ENCODE measurements around the gene CHSY3. TPM values are rescaled to one million over a fixed set of nuclear protein-coding genes. Genes with fewer than 3 reads are reported as not detected.

The CHSY3 gene
- total RNA-seq, 2 donors from 2014 or later, result 1.2 to 2.0 TPM

DNA sequence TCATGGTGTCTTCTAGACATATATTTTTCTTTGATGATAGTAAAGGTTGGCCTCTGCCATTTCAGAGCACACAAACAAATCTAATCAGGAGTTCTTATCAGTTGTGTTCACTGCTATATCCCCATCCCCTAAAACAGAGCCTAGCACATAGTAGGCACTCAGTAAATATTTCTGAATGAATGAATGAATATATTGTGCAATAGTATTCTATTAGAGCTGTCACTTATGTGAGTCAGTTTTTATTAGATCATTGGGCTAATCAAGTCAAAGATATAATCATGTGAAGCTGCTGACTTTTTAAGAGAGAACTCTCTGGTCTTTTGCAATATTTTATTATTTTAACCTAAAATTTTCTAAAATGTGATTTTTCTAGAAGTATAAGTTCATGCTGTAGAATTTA lies 84.2 kb downstream of the CHSY3 start:
- H3K27me3 Mint-ChIP-seq (ENCODE audit: insufficient read depth), result no peaks in the 10 kb centered on the region
- no peak overlapping the region for H3K4me3 Mint-ChIP-seq
- no peaks in the 10 kb centered on the region for H3K4me1 Mint-ChIP-seq

DNA sequence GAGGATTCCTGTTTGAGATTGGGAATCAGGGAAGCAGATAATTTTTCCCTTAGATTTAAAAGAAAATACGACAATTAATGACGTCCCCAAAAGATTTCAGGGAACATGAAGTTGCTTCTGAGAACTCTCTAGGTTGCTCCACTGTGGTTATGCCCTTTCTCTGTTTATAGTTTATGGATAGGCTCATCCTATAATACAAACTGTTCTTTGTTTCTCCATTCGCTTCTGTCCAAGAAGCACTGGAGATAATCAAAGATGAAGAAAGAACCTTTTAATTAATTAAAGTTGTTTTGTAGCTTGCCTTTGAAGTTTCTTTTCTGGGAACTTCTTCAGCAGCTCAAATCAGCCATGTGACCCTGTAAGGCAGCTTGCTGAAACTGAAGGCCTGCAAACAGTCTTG lies 87.5 kb downstream of the CHSY3 start:
- H3K4me3 ChIP-seq (ENCODE audit: low read length), result no peak overlapping the region
- Mint-ChIP-seq H3K4me3 (no peak overlapping the region), H3K4me1 (no peaks in the 10 kb centered on the region), H3K9me3 (no peaks in the 10 kb centered on the region), H3K27me3 (ENCODE audit: insufficient read depth) (no peaks in the 10 kb centered on the region), H3K27ac (no peak overlapping the region), H3K36me3 (ENCODE audit: low read depth) (no peaks in the 10 kb centered on the region)
- H3K27me3 ChIP-seq (ENCODE audit: control insufficient read depth, insufficient read depth, low read length, poor library complexity, severe bottlenecking), result no peaks in the 10 kb centered on the region
- no peak overlapping the region for H3K9ac ChIP-seq (ENCODE audit: extremely low read depth, low read length, poor library complexity, severe bottlenecking)
- TF ChIP-seq, protein P1, sequence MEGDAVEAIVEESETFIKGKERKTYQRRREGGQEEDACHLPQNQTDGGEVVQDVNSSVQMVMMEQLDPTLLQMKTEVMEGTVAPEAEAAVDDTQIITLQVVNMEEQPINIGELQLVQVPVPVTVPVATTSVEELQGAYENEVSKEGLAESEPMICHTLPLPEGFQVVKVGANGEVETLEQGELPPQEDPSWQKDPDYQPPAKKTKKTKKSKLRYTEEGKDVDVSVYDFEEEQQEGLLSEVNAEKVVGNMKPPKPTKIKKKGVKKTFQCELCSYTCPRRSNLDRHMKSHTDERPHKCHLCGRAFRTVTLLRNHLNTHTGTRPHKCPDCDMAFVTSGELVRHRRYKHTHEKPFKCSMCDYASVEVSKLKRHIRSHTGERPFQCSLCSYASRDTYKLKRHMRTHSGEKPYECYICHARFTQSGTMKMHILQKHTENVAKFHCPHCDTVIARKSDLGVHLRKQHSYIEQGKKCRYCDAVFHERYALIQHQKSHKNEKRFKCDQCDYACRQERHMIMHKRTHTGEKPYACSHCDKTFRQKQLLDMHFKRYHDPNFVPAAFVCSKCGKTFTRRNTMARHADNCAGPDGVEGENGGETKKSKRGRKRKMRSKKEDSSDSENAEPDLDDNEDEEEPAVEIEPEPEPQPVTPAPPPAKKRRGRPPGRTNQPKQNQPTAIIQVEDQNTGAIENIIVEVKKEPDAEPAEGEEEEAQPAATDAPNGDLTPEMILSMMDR (conservative IDR thresholded peaks at IDR 0.05), result no peak
- H3K36me3 ChIP-seq (ENCODE audit: control insufficient read depth, insufficient read depth, low read length), result no peaks in the 10 kb centered on the region
- H3K4me1 ChIP-seq (ENCODE audit: control insufficient read depth, insufficient read depth, low read length), result no peaks in the 10 kb centered on the region
- DNase-seq, result no peak
- WGBS, 2 experiments (ENCODE audit: insufficient coverage in 1 of 2, insufficient read length in 1 of 2), result 85% methylated on average over 2 to 3 of the region's 3 CpGs
- H3K27ac ChIP-seq (ENCODE audit: low read depth, low read length), result no peak overlapping the region
- no peaks in the 10 kb centered on the region for H3K9me3 ChIP-seq (ENCODE audit: control insufficient read depth, low read length)

More for the DNA sequence above, 84.2 kb downstream of the CHSY3 start:
- no peak for DNase-seq
- Histone ChIP-seq H3K36me3 (ENCODE audit: control insufficient read depth, insufficient read depth, low read length) (no peaks in the 10 kb centered on the region), H3K4me3 (ENCODE audit: low read length) (no peak overlapping the region), H3K9ac (ENCODE audit: extremely low read depth, low read length, poor library complexity, severe bottlenecking) (no peak overlapping the region), H3K27me3 (ENCODE audit: control insufficient read depth, insufficient read depth, low read length, poor library complexity, severe bottlenecking) (no peaks in the 10 kb centered on the region), H3K4me1 (ENCODE audit: control insufficient read depth, insufficient read depth, low read length) (no peaks in the 10 kb centered on the region), H3K27ac (ENCODE audit: low read depth, low read length) (no peak overlapping the region), H3K9me3 (ENCODE audit: control insufficient read depth, low read length) (no peaks in the 10 kb centered on the region)
- Mint-ChIP-seq H3K36me3 (ENCODE audit: low read depth) (no peaks in the 10 kb centered on the region), H3K27ac (no peak overlapping the region), H3K9me3 (peaks cover 13% of the 10 kb centered on the region)
- TF ChIP-seq, protein P1 (conservative IDR thresholded peaks at IDR 0.05), result no peak

DNA sequence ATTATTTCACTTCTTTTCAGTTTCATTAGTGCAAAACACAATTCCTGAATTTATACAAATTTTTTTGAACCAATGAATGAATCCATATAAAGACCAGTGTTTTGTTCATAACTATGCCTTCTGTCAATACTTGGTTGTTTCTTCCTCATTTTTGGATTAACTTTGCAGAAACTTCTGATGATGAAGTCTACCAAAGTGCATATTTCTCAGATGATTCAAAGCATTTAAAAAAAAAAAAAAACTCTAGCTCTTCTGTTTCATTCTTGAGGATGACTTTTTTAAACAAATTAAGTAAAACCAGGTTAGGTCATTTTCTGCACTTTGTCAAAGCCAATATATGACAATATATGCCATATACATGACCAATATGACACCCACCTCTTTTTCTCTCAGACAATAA lies 92.6 kb downstream of the CHSY3 start:
- no peak for DNase-seq
- no peaks in the 10 kb centered on the region for H3K9me3 Mint-ChIP-seq
- no peaks in the 10 kb centered on the region for H3K9me3 ChIP-seq (ENCODE audit: control insufficient read depth, low read length)
- no peaks in the 10 kb centered on the region for H3K36me3 Mint-ChIP-seq (ENCODE audit: low read depth)
- no peaks in the 10 kb centered on the region for H3K4me1 ChIP-seq (ENCODE audit: control insufficient read depth, insufficient read depth, low read length)
- no peaks in the 10 kb centered on the region for H3K27me3 ChIP-seq (ENCODE audit: control insufficient read depth, insufficient read depth, low read length, poor library complexity, severe bottlenecking)
- H3K27ac ChIP-seq (ENCODE audit: low read depth, low read length), result no peak overlapping the region
- no peak overlapping the region for H3K4me3 ChIP-seq (ENCODE audit: low read length)
- no peak overlapping the region for H3K27ac Mint-ChIP-seq
- H3K36me3 ChIP-seq (ENCODE audit: control insufficient read depth, insufficient read depth, low read length), result no peaks in the 10 kb centered on the region
- no peak overlapping the region for H3K9ac ChIP-seq (ENCODE audit: extremely low read depth, low read length, poor library complexity, severe bottlenecking)
- TF ChIP-seq, protein P1 (conservative IDR thresholded peaks at IDR 0.05), result no peak
- H3K27me3 Mint-ChIP-seq (ENCODE audit: insufficient read depth), result no peaks in the 10 kb centered on the region
- H3K4me3 Mint-ChIP-seq, result no peak overlapping the region
- no peaks in the 10 kb centered on the region for H3K4me1 Mint-ChIP-seq

Measured in endodermal cell (in vitro differentiated cells).